K562 (cell line): ENCODE measurements around the gene KPNA3. TPM values are rescaled to one million over a fixed set of nuclear protein-coding genes. Genes with fewer than 3 reads are reported as not detected.

Experiments used
- ATF1 ChIP-seq, 2 experiments: fragments of 450-650 bp in 1 of 2; IDR thresholded peaks; 2 replicates each; pipeline ENCODE4 v1.6.1; 2016; ENCODE audit warnings: missing compliant biosample characterization in 1 of 2, missing genetic modification characterization in 1 of 2
- CREBBP ChIP-seq: IDR thresholded peaks from one replicate; pipeline ENCODE4 v1.6.1; 2012; ENCODE audit warnings: low read depth, mild to moderate bottlenecking, control low read depth, inconsistent platforms, low read length
- CTBP1 ChIP-seq: fragments of 450-650 bp; IDR thresholded peaks from 2 replicates; pipeline ENCODE4 v1.6.1; 2016; ENCODE audit warnings: borderline replicate concordance
- ESRRB ChIP-seq: fragments of 250-450 bp; sonication (Bioruptor Pico); IDR thresholded peaks from 2 replicates; pipeline ENCODE4 v1.5.0; 2020; ENCODE audit warnings: mild to moderate bottlenecking, moderate library complexity, borderline replicate concordance
- JUN ChIP-seq, 2 experiments: sonication (generic) in 1 of 2; formaldehyde crosslinking in 1 of 2; IDR thresholded peaks; 2 replicates each; pipeline versions ENCODE4 v1.6.1 to v1.8.0; 2012 to 2022; ENCODE audit warnings: borderline replicate concordance in 2 of 2, mild to moderate bottlenecking in 2 of 2, improper control_type of control experiment in 1 of 2, low read depth in 1 of 2, low read length in 1 of 2, missing genetic modification reagents in 1 of 2
- MTA1 ChIP-seq: fragments of 450-650 bp; IDR thresholded peaks from 2 replicates; pipeline ENCODE4 v1.6.1; 2017; ENCODE audit warnings: borderline replicate concordance
- SIX5 ChIP-seq, 2 experiments: IDR thresholded peaks; 2 replicates each; pipeline ENCODE4 v1.6.1; 2011; ENCODE audit warnings: low read length in 2 of 2, borderline replicate concordance in 1 of 2, low read depth in 1 of 2, mild to moderate bottlenecking in 1 of 2, moderate library complexity in 1 of 2; ENCODE audit not compliant: insufficient read depth in 1 of 2
- SMARCB1 ChIP-seq: IDR thresholded peaks from 2 replicates; pipeline ENCODE4 v1.6.1; 2011; ENCODE audit warnings: improper control_type of control experiment, low read depth; ENCODE audit not compliant: insufficient read length
- polyA plus RNA-seq, 8 experiments: library from polyadenylated mRNA; depleted of rRNA in 4 of 8; stranded (reverse) in 5 of 8; unstranded in 3 of 8; fragments of >200 nt; fragmentation: Nextera tagmentation in 2 of 8; fragmentation: Illumina TruSeq in 1 of 8; extraction: Ambion mirVana in 2 of 8; extraction: Trizol in 1 of 8; gene quantifications; 2 replicates each; pipeline versions ENCODE4 v1.2.1 to v1.2.3, GENCODE V29; 2011 to 2014; ENCODE audit warnings: inconsistent platforms in 1 of 8, missing spikeins in 1 of 8
- total RNA-seq, 7 experiments: library from RNA; depleted of rRNA in 6 of 7; stranded (reverse); fragments of >200 nt in 6 of 7; fragmentation: Illumina TruSeq in 2 of 7; extraction: Trizol in 2 of 7; gene quantifications; 2 replicates each; pipeline versions ENCODE4 v1.2.1 to v1.2.3, GENCODE V29; 2011 to 2021; ENCODE audit warnings: low replicate concordance in 1 of 7
- TF ChIP-seq, protein P1 (sequence below): fragments of 450-650 bp; IDR thresholded peaks from 2 replicates; pipeline ENCODE4 v1.6.1; 2016; ENCODE audit warnings: mild to moderate bottlenecking, moderate library complexity
- TF ChIP-seq, protein P2 (sequence below), 2 experiments: fragments of 200-800 bp in 1 of 2; sonication (Bioruptor generic) in 1 of 2; sonication (generic) in 1 of 2; formaldehyde crosslinking in 1 of 2; IDR thresholded peaks in 1 of 2; conservative IDR thresholded peaks in 1 of 2; 2 replicates each; pipeline versions ENCODE4 v1.5.0 to v1.6.1; 2016 to 2020; ENCODE audit warnings: missing compliant biosample characterization in 1 of 2, missing genetic modification characterization in 1 of 2, missing genetic modification reagents in 1 of 2
- TF ChIP-seq, protein P3 (sequence below): sonication (generic); formaldehyde crosslinking; IDR thresholded peaks from 2 replicates; pipeline ENCODE4 v1.9.0; 2022; ENCODE audit warnings: mild to moderate bottlenecking, missing genetic modification reagents

The KPNA3 gene
- total and polyA plus RNA-seq, 9 of the 15 experiments (the other 6 are each of a cell fraction or from before 2014, with no cell fraction given): 8.5 to 23.4 (median 15.7) TPM

DNA sequence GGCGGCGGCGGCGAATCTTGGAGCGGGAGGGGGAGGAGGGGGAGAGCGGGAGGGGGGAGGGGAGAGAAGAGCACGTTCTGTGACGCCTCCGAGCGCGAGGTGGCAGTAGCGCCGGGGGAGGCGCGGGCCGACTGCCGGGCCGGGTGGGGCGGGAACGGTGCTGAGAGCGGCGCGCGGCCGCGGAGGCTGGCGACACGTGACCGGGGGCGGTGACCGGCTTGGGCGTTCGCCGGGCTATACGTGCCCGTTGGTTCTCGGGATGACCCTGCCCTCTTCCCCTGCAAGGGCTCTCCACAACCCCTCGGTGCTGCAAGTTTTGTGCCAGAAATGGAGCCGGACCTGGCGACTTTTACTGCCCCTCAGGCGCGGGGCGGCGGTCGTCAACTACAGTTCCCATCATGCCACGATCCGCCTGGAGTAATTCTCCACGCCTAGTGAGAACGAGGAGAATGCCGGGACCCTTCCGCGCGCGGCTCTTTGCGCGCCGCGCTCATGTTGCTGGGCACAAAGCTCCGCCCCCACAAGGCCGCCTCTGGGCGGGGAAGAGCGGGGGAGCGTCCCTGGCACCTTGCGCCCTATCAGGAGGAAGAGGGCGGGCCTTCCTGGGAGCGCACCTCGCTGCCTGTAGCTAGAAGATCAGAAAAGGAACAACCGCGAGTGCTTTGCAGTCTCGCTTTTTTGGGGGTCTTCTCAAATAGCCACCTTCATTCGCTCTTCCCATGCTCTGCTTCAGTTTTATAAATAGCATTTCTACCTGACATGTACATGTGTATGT lies at the start of gene KPNA3 (continued):
- TF ChIP-seq CTBP1 (peak; percentile 88), JUN (IDR thresholded peaks at IDR 0.05; ENCODE audit: borderline replicate concordance, low read depth, low read length) (0 out of 2 replicates have a peak, but pooled peaks have one; percentile 5), JUN (CRISPR knock-in tag; IDR thresholded peaks at IDR 0.05; ENCODE audit: borderline replicate concordance) (no peak), SIX5 (IDR thresholded peaks at IDR 0.05; ENCODE audit: borderline replicate concordance in 1 of 2, insufficient read depth in 1 of 2, low read depth in 1 of 2, low read length in 2 of 2) (peak; percentile 21 to 41; a peak in 2 of 4 replicates), SMARCB1 (no peak), ATF1 (CRISPR knock-in tag; IDR thresholded peaks at IDR 0.05) (no peak), ATF1 (tag; IDR thresholded peaks at IDR 0.05) (peak; percentile 78), MTA1 (0 out of 2 replicates have a peak, but pooled peaks have one; percentile 28), ESRRB (CRISPR knock-in tag) (no peak), CREBBP (no peak)
- TF ChIP-seq, protein P1, sequence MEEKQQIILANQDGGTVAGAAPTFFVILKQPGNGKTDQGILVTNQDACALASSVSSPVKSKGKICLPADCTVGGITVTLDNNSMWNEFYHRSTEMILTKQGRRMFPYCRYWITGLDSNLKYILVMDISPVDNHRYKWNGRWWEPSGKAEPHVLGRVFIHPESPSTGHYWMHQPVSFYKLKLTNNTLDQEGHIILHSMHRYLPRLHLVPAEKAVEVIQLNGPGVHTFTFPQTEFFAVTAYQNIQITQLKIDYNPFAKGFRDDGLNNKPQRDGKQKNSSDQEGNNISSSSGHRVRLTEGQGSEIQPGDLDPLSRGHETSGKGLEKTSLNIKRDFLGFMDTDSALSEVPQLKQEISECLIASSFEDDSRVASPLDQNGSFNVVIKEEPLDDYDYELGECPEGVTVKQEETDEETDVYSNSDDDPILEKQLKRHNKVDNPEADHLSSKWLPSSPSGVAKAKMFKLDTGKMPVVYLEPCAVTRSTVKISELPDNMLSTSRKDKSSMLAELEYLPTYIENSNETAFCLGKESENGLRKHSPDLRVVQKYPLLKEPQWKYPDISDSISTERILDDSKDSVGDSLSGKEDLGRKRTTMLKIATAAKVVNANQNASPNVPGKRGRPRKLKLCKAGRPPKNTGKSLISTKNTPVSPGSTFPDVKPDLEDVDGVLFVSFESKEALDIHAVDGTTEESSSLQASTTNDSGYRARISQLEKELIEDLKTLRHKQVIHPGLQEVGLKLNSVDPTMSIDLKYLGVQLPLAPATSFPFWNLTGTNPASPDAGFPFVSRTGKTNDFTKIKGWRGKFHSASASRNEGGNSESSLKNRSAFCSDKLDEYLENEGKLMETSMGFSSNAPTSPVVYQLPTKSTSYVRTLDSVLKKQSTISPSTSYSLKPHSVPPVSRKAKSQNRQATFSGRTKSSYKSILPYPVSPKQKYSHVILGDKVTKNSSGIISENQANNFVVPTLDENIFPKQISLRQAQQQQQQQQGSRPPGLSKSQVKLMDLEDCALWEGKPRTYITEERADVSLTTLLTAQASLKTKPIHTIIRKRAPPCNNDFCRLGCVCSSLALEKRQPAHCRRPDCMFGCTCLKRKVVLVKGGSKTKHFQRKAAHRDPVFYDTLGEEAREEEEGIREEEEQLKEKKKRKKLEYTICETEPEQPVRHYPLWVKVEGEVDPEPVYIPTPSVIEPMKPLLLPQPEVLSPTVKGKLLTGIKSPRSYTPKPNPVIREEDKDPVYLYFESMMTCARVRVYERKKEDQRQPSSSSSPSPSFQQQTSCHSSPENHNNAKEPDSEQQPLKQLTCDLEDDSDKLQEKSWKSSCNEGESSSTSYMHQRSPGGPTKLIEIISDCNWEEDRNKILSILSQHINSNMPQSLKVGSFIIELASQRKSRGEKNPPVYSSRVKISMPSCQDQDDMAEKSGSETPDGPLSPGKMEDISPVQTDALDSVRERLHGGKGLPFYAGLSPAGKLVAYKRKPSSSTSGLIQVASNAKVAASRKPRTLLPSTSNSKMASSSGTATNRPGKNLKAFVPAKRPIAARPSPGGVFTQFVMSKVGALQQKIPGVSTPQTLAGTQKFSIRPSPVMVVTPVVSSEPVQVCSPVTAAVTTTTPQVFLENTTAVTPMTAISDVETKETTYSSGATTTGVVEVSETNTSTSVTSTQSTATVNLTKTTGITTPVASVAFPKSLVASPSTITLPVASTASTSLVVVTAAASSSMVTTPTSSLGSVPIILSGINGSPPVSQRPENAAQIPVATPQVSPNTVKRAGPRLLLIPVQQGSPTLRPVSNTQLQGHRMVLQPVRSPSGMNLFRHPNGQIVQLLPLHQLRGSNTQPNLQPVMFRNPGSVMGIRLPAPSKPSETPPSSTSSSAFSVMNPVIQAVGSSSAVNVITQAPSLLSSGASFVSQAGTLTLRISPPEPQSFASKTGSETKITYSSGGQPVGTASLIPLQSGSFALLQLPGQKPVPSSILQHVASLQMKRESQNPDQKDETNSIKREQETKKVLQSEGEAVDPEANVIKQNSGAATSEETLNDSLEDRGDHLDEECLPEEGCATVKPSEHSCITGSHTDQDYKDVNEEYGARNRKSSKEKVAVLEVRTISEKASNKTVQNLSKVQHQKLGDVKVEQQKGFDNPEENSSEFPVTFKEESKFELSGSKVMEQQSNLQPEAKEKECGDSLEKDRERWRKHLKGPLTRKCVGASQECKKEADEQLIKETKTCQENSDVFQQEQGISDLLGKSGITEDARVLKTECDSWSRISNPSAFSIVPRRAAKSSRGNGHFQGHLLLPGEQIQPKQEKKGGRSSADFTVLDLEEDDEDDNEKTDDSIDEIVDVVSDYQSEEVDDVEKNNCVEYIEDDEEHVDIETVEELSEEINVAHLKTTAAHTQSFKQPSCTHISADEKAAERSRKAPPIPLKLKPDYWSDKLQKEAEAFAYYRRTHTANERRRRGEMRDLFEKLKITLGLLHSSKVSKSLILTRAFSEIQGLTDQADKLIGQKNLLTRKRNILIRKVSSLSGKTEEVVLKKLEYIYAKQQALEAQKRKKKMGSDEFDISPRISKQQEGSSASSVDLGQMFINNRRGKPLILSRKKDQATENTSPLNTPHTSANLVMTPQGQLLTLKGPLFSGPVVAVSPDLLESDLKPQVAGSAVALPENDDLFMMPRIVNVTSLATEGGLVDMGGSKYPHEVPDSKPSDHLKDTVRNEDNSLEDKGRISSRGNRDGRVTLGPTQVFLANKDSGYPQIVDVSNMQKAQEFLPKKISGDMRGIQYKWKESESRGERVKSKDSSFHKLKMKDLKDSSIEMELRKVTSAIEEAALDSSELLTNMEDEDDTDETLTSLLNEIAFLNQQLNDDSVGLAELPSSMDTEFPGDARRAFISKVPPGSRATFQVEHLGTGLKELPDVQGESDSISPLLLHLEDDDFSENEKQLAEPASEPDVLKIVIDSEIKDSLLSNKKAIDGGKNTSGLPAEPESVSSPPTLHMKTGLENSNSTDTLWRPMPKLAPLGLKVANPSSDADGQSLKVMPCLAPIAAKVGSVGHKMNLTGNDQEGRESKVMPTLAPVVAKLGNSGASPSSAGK: peak; percentile 86
- TF ChIP-seq, protein P2, sequence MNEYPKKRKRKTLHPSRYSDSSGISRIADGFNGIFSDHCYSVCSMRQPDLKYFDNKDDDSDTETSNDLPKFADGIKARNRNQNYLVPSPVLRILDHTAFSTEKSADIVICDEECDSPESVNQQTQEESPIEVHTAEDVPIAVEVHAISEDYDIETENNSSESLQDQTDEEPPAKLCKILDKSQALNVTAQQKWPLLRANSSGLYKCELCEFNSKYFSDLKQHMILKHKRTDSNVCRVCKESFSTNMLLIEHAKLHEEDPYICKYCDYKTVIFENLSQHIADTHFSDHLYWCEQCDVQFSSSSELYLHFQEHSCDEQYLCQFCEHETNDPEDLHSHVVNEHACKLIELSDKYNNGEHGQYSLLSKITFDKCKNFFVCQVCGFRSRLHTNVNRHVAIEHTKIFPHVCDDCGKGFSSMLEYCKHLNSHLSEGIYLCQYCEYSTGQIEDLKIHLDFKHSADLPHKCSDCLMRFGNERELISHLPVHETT (CRISPR knock-in tag; conservative IDR thresholded peaks at IDR 0.05 in 1 of 2, IDR thresholded peaks at IDR 0.05 in 1 of 2): peak in 1 of 2 experiments; percentile 88; a peak in 2 of 4 replicates
- TF ChIP-seq, protein P3, sequence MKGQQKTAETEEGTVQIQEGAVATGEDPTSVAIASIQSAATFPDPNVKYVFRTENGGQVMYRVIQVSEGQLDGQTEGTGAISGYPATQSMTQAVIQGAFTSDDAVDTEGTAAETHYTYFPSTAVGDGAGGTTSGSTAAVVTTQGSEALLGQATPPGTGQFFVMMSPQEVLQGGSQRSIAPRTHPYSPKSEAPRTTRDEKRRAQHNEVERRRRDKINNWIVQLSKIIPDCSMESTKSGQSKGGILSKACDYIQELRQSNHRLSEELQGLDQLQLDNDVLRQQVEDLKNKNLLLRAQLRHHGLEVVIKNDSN (CRISPR knock-in tag): peak; percentile 93
